ENCODE measurements around the gene IL10.
"Not testable (repeated sequence)": the region's sequence is repeated elsewhere in the genome, so short reads cannot be mapped to it uniquely, and the experiment has no call there.

Gene IL10

DNA sequence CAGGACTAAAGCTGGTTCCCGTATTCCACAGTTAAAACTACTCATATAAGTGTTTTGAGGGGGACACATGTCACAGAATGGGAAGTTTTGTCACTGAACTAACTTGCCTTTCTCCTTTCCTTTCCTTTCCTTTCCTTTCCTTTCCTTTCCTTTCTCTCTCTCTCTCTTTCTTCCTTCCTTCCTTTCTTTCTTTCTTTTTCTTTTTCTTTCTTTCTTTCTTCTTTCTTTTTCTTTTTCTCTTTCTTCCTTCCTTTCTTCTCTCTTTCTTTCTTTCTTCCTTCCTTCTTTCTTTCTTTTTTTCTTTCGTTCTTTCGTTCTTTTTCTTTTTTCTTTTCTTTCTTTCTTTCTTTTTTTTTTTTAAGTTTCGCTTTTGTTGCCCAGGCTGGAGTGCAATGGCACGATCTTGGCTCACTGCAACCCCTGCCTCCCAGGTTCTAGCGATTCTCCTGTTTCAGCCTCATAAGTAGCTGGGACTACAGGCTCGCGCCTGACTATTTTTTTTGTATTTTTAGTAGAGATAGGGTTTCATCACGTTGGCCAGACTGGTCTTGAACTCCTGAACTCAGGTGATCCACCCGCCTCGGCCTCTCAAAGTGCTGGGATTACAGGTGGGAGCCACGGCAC lies 9.4 kb downstream of the IL10 start:
- DNase-seq: not testable (repeated sequence)

- DNase-seq: no peak
These were observed 11.0 kb downstream of the IL10 start for GRCh38 chr1:206761159-206761768.

- no peak for DNase-seq
These were observed 11.7 kb downstream of the IL10 start for GRCh38 chr1:206760590-206760989.

GRCh38 chr1:206757524-206758266 lies 14.6 kb downstream of the IL10 start:
- DNase-seq: no peak

DNA sequence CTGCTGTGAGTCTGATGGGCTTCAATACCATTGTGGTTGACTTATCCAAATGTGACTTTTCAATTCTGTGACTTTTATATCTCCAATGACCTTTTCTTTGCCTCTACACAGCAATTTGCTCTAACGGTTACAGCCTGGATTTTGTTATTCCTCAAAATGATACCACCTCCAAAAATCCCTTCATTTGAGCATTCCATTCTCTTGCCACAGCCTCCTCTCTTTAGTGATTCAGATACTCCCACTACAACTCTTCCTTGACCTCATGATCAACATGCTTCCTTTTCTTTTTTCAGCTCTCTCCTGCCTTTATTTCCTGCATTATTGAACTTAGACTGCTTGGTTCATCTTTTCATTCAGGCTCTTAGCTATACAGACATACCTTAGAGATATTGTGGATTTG lies 18.3 kb downstream of the IL10 start:
- DNase-seq: no peak

GRCh38 chr1:206753141-206753540 lies 19.2 kb downstream of the IL10 start:
- no peak for DNase-seq

DNA sequence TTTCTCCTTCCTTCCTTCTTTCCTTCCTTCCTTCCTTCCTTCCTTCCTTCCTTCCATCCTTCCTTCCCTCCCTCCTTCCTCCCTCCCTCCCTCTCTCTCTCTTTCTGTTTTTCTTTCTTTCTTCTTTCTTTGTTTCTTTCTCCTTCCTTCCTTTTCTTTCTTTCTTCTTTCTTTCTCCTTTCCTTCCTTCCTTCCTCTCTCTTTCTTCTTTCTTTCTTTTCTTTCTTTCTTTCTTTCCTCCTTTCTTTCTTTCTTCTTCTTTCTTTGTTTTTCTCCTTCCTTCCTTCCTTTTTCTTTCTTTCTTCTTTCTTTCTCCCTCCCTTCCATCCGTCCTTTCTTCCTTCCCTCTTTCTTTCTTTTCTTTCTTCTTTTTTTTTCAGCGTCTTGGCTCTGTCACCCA lies 19.8 kb downstream of the IL10 start:
- DNase-seq: no peak

- no peak for DNase-seq
These were observed 20.4 kb downstream of the IL10 start for GRCh38 chr1:206751891-206752290.

DNA sequence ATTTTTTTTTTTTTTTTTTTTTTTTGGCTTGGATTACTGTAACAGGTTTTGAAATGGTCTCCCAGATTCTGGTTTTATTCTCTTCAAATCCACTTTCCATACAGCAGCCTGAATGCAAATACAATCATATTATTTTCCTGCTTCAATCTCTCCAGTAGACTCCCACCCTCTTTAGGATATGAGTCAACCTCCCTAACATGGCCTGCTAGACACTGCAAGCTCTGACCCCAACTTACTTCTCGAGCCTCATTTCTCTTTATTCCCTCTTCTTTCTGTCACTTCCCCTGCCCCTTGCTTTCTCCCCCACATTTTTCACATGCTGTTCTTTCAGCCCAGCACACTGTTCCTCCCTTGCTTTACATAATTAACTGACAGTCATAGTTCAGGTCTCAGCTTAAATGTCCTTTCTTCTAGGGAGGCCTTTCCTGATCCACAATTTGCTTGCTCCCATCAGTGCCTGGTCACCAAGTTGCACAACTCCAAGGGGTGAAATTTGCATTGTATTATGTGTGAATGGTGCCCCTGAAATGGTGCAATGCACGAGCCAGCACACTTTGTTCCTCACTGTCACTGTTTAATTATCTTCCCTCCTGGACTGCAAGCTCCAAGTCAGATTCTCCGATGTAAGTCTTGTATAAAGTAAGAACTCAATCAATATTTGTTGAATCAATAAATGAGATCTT lies 23.8 kb downstream of the IL10 start:
- no peak for DNase-seq

DNA sequence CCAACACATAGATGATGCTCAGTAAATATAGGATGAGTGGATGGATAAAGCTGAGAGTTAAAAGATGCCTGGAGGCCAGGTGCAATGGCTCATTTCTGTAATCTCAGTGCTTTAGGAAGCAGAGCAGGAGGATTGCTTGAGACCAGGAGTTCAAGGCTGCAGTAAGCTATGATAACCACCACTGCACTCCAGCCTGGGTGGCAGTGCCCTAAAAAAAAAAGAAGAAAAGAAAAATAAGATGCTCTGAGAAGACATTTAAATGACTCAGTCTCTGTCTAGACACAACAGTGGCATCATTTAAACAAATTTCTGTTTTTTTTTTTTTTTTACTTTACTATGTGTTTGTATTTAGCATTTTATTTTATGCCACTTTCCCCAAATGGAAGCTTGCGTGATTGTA lies 27.0 kb downstream of the IL10 start:
- DNase-seq: no peak

DNA sequence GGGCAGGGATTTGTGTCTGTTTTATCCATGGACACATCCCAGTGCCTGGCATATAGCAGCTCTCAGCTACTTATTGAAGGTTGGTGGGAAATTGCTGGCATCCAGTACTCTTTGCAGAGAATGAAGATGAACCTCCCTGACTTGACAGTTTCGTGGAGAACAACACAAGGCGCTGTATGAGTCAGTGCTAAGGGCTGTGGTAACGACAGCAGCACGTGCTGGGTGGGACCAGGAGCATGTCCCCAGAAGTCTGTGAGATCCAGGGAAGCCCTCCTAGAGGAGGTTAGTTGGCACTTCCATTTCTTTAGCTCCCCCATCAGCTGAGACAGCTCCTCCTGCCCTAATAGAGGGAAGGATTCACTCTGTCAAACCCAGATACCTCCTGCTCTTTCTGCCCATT lies 27.6 kb downstream of the IL10 start:
- DNase-seq: no peak

GRCh38 chr1:206742719-206743383 lies 29.4 kb downstream of the IL10 start:
- DNase-seq: no peak

- no peak for DNase-seq
These were observed 31.1 kb downstream of the IL10 start for GRCh38 chr1:206741142-206741701.

DNA sequence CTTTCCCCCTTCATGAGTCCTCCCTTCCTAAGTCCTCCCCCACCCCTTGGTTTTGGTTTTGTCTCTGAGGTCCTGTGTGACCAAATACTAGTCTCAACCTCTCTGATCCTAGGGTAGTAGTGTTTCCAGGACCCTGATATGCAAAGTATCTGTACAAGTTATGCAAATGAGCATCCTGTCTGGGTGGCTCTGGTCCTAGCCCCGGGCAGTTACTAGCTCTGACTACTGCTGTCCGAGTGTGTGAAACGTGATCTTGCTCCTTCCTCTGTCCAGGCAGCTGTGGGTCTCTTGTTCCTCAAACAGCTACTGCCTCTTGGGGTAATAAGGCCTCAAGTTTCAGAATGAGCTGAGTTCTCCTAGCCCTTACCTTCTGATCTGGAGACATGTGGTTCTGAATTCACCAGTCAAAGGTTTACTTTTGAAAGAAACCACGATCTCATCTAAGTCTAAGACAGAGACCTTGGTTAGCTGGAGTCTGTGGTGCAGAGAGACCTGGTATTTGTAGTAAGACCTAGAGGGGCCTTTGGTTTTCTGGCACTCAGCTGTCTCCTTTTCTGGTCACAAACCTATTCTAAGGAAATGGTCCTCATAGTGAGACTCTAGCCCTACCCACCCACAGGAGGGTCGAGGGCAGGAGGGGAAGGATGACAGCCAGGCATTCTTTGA lies 32.8 kb downstream of the IL10 start:
- no peak for DNase-seq

- DNase-seq: no peak
These were observed 33.6 kb downstream of the IL10 start for GRCh38 chr1:206738370-206739366.

GRCh38 chr1:206737729-206738201 lies 34.5 kb downstream of the IL10 start:
- DNase-seq: no peak

DNA sequence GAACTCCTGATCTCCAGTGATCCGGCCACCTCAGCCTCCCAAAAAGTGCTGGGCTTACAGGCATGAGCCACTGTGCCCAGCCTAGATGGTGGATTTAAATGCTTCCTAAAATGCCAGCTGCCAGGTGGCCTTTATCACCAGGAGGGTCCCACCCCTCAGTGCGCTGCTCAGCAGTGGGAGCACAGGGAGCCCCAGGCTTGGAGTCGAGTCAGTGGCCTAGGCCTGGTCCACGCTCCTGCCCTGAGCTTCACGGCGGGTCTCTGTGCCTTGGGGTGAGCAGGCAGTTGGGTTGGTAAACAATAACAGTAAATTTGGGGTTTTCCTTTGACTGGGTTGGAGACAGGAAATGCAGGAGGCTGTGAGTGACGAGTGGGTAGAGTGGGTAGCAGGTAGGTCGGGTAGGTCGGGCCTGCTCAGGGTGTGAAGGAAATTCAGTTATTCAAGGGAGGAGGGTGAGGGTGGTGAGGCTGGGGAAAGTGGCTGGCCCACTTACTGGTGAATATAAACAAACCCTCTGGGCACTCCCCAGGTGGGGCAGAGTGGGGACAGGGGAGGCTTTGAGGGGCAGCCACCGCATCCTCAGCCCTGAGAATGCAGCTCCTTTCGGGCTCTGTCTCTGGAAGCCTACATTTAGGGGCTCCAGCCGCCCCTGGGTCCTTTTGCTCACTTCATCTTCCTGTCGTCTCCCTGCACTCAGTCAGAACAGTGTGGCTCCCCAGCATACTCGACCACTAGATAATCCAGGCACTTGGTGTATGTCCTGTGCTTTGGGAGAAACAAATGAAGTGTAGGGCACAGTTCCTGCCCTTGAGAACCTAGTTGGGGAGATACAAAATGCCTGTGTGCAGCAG lies 35.2 kb downstream of the IL10 start:
- DNase-seq: no peak

- DNase-seq: no peak
These were observed 36.7 kb downstream of the IL10 start for GRCh38 chr1:206735553-206736031.

- DNase-seq: peak; percentile 65
These were observed 37.7 kb downstream of the IL10 start for GRCh38 chr1:206734499-206735142.

All from activated CD4-positive, alpha-beta T cell treated with anti-CD3 and anti-CD28 coated beads for 1 hour (primary cell).